A549 (cell line): ENCODE results near the gene TRIP10.

ENCODE experiments used
- CBX2 ChIP-seq: fragments of 200-600 bp; sonication (generic); IDR thresholded peaks from 2 replicates; pipeline ENCODE4 v1.6.1; 2016; ENCODE audit warnings: low read depth, mild to moderate bottlenecking, borderline replicate concordance
- CTCF ChIP-seq: fragments of >200 bp; sonication (Bioruptor Twin); formaldehyde crosslinking; IDR thresholded peaks from 3 replicates; pipeline ENCODE4 v1.5.1; 2016
- E2F6 ChIP-seq: IDR thresholded peaks from 2 replicates; pipeline ENCODE4 v1.6.1; 2012; ENCODE audit warnings: low read depth, borderline replicate concordance
- ELK1 ChIP-seq: fragments of 150-350 bp; IDR thresholded peaks from 2 replicates; pipeline ENCODE4 v1.6.1; 2014; ENCODE audit warnings: low read depth, mild to moderate bottlenecking, low read length
- EP300 ChIP-seq, 2 experiments: fragments of >200 bp; sonication (Bioruptor Twin); formaldehyde crosslinking; IDR thresholded peaks; 2 replicates in 1 of 2; 3 replicates in 1 of 2; pipeline ENCODE4 v1.6.1; 2016 to 2017
- HMGXB4 ChIP-seq: fragments of 250-450 bp; sonication (Bioruptor Pico); IDR thresholded peaks from 2 replicates; pipeline ENCODE4 v1.5.0; 2021; ENCODE audit warnings: mild to moderate bottlenecking, moderate library complexity, borderline replicate concordance
- MAZ ChIP-seq: fragments of 150-350 bp; IDR thresholded peaks from 2 replicates; pipeline ENCODE4 v1.6.1; 2014; ENCODE audit warnings: antibody characterized with exemption, low read depth, low read length, borderline replicate concordance
- MYC ChIP-seq: IDR thresholded peaks from 2 replicates; pipeline ENCODE4 v1.6.1; 2012; ENCODE audit warnings: mild to moderate bottlenecking, inconsistent platforms, low read length, improper control_type of control experiment, borderline replicate concordance
- PBX3 ChIP-seq: IDR thresholded peaks from 2 replicates; pipeline ENCODE4 v1.6.1; 2012
- PHF8 ChIP-seq: fragments of 200-600 bp; sonication (generic); IDR thresholded peaks from 2 replicates; pipeline ENCODE4 v1.6.1; 2016; ENCODE audit warnings: low read depth, mild to moderate bottlenecking, antibody characterized with exemption, moderate library complexity, borderline replicate concordance
- POLR2A ChIP-seq: IDR thresholded peaks from 2 replicates; pipeline ENCODE4 v1.6.1; 2012; ENCODE audit warnings: mild to moderate bottlenecking, low read length

GRCh38 chr19:6699935-6700334 is 39.5 kb upstream of the TRIP10 start:
- TF ChIP-seq CTCF (no peak), POLR2A (no peak), EP300 (IDR thresholded peaks at IDR 0.05) (no peak), PBX3 (no peak), CBX2 (no peak), ELK1 (no peak), E2F6 (no peak), PHF8 (no peak), MYC (no peak), MAZ (no peak), HMGXB4 (CRISPR knock-in tag) (no peak)
